Neural crest cell (in vitro differentiated cells): Measurements from ENCODE around the gene OR51L1. TPM values are rescaled to one million over a fixed set of nuclear protein-coding genes. Genes with fewer than 3 reads are reported as not detected.

Experiments used
- DNase-seq: peaks from one replicate; pipeline ENCODE4 v3.0.0; 2021; ENCODE audit warnings: low read depth, mixed read lengths, low spot score
- H3K27ac Mint-ChIP-seq: one replicate; pipeline ENCODE4 v1.8.0; 2021; ENCODE audit warnings: mild to moderate bottlenecking, mixed read lengths; ENCODE audit not compliant: unreplicated experiment
- H3K27me3 Mint-ChIP-seq: 2 replicates; pipeline ENCODE4 v1.8.0; 2021; ENCODE audit warnings: low read depth, mild to moderate bottlenecking, mixed read lengths
- H3K36me3 Mint-ChIP-seq: 2 replicates; pipeline ENCODE4 v1.8.0; 2021; ENCODE audit warnings: low read depth, mild to moderate bottlenecking, mixed read lengths
- H3K4me1 Mint-ChIP-seq: 2 replicates; pipeline ENCODE4 v1.8.0; 2021; ENCODE audit warnings: mixed read lengths
- H3K4me3 Mint-ChIP-seq: one replicate; pipeline ENCODE4 v1.8.0; 2021; ENCODE audit warnings: mild to moderate bottlenecking, mixed read lengths
- H3K9me3 Mint-ChIP-seq: 2 replicates; pipeline ENCODE4 v1.8.0; 2021; ENCODE audit warnings: mixed read lengths
- CTCF ChIP-seq: fragments of 200-600 bp; sonication (generic); conservative IDR thresholded peaks from 2 replicates; pipeline ENCODE4 v1.5.0; 2021; ENCODE audit warnings: antibody characterized with exemption, mild to moderate bottlenecking
- total RNA-seq: library from RNA; stranded (reverse); gene quantifications from 2 replicates; pipeline ENCODE4 v1.2.1, GENCODE V29; 2021

OR51L1 gene
- total RNA-seq, 1 donor from 2014 or later = not detected

GRCh38 chr11:4975436-4975835, 19.2 kb upstream of the OR51L1 start:
- no peaks in the 10 kb centered on the region for H3K36me3 Mint-ChIP-seq
- DNase-seq = no peak
- no peaks in the 10 kb centered on the region for H3K27me3 Mint-ChIP-seq
- no peak overlapping the region for H3K4me3 Mint-ChIP-seq
- H3K9me3 Mint-ChIP-seq = peaks cover 5% of the 10 kb centered on the region
- TF ChIP-seq CTCF = no peak
- no peak overlapping the region for H3K27ac Mint-ChIP-seq
- H3K4me1 Mint-ChIP-seq = no peaks in the 10 kb centered on the region

GRCh38 chr11:4979036-4979435, 15.6 kb upstream of the OR51L1 start:
- DNase-seq = no peak
- no peak for TF ChIP-seq CTCF
- Mint-ChIP-seq H3K27me3 (no peaks in the 10 kb centered on the region), H3K4me1 (no peaks in the 10 kb centered on the region), H3K4me3 (no peak overlapping the region), H3K9me3 (peaks cover 5% of the 10 kb centered on the region), H3K27ac (no peak overlapping the region), H3K36me3 (no peaks in the 10 kb centered on the region)

GRCh38 chr11:4982678-4983077, 12.0 kb upstream of the OR51L1 start:
- no peak for DNase-seq
- Mint-ChIP-seq H3K4me3 (no peak overlapping the region), H3K36me3 (no peaks in the 10 kb centered on the region), H3K9me3 (peaks cover 2% of the 10 kb centered on the region), H3K27me3 (no peaks in the 10 kb centered on the region), H3K4me1 (no peaks in the 10 kb centered on the region), H3K27ac (no peak overlapping the region)
- TF ChIP-seq CTCF = no peak

- Mint-ChIP-seq H3K4me3 (no peak overlapping the region), H3K27me3 (no peaks in the 10 kb centered on the region), H3K36me3 (no peaks in the 10 kb centered on the region), H3K4me1 (no peaks in the 10 kb centered on the region), H3K9me3 (no peaks in the 10 kb centered on the region), H3K27ac (no peak overlapping the region)
- TF ChIP-seq CTCF = no peak
- no peak for DNase-seq
These were observed 10.8 kb upstream of the OR51L1 start for GRCh38 chr11:4983841-4984240.

- no peak for DNase-seq
- H3K27me3 Mint-ChIP-seq = peaks cover 9% of the 10 kb centered on the region
- TF ChIP-seq CTCF = no peak
These were observed 3.6 kb upstream of the OR51L1 start for GRCh38 chr11:4991060-4991459.

More at GRCh38 chr11:4991060-4991459, 3.6 kb upstream of the OR51L1 start:
- Mint-ChIP-seq H3K4me3 (no peak overlapping the region), H3K36me3 (no peaks in the 10 kb centered on the region), H3K4me1 (peaks cover 5% of the 10 kb centered on the region), H3K27ac (no peak overlapping the region), H3K9me3 (no peaks in the 10 kb centered on the region)
